CD4-positive, alpha-beta T cell (primary cell): ENCODE results near the gene RTN3. TPM values are rescaled to one million over a fixed set of nuclear protein-coding genes. Genes with fewer than 3 reads are reported as not detected.

Source experiments
- ATAC-seq: fragments of 200-7000 bp; cut with Tn5 transposase; one replicate; pipeline ENCODE4 v1.10.0; 2022; ENCODE audit warnings: mild to moderate bottlenecking; ENCODE audit not compliant: poor library complexity
- CTCF ChIA-PET: fragments of 350-600 bp; sonication (Branson Sonifier 250); formaldehyde crosslinking; loops from one replicate; lab custom pipeline; 2021; ENCODE audit warnings: antibody characterized with exemption, inconsistent platforms; lab: Charles Lee
- POLR2A ChIA-PET: fragments of 350-600 bp; sonication (Branson Sonifier 250); formaldehyde crosslinking; loops from one replicate; lab custom pipeline; 2021; ENCODE audit warnings: antibody characterized with exemption, inconsistent platforms; lab: Charles Lee
- DNase-seq, 14 experiments: peaks; one replicate each; pipeline ENCODE4 v3.0.0-alpha.2; 2013 to 2020; ENCODE audit warnings: mixed read lengths in 2 of 14
- H3K27ac ChIP-seq, 2 donors: one replicate each; pipeline versions ENCODE4 v1.5.1 to v1.7.0; 2013; ENCODE audit warnings: low read length in 2 of 2, low read depth in 1 of 2, mild to moderate bottlenecking in 1 of 2
- H3K27me3 ChIP-seq, 2 experiments: 1 replicate in 1 of 2; 2 replicates in 1 of 2; pipeline versions ENCODE4 v1.6.1 to v1.7.0; 2013; ENCODE audit warnings: low read length in 2 of 2, control low read depth in 1 of 2, mild to moderate bottlenecking in 1 of 2, moderate library complexity in 1 of 2; ENCODE audit not compliant: insufficient read depth in 2 of 2, control insufficient read depth in 1 of 2
- H3K36me3 ChIP-seq: one replicate; pipeline ENCODE4 v1.6.1; 2013; ENCODE audit warnings: low read length, control low read depth; ENCODE audit not compliant: insufficient read depth
- H3K4me1 ChIP-seq: one replicate; pipeline ENCODE4 v1.6.1; 2013; ENCODE audit warnings: low read length, control low read depth; ENCODE audit not compliant: insufficient read depth
- H3K4me3 ChIP-seq: one replicate; pipeline ENCODE4 v1.5.1; 2013; ENCODE audit warnings: mild to moderate bottlenecking, low read length, moderate library complexity
- H3K9me3 ChIP-seq, 2 experiments: 1 replicate in 1 of 2; 2 replicates in 1 of 2; pipeline versions ENCODE4 v1.6.1 to v1.7.0; 2013; ENCODE audit warnings: low read length in 2 of 2, mild to moderate bottlenecking in 2 of 2, control low read depth in 1 of 2, moderate library complexity in 1 of 2; ENCODE audit not compliant: control insufficient read depth in 1 of 2, insufficient read depth in 1 of 2
- H3K27ac Mint-ChIP-seq: one replicate; pipeline ENCODE4 v1.8.0; 2020; ENCODE audit warnings: mixed read lengths
- H3K27me3 Mint-ChIP-seq: one replicate; pipeline ENCODE4 v1.8.0; 2021; ENCODE audit warnings: mixed read lengths
- H3K36me3 Mint-ChIP-seq: one replicate; pipeline ENCODE4 v1.8.0; 2021; ENCODE audit warnings: low read depth, mixed read lengths
- H3K4me1 Mint-ChIP-seq: one replicate; pipeline ENCODE4 v1.8.0; 2021; ENCODE audit warnings: low read depth, mixed read lengths
- H3K4me3 Mint-ChIP-seq: one replicate; pipeline ENCODE4 v1.8.0; 2020; ENCODE audit warnings: mild to moderate bottlenecking, mixed read lengths
- H3K9me3 Mint-ChIP-seq: one replicate; pipeline ENCODE4 v1.8.0; 2020; ENCODE audit warnings: mixed read lengths
- CTCF ChIP-seq: fragments of 200-600 bp; IDR thresholded peaks from one replicate; pipeline ENCODE4 v1.8.0; 2022; ENCODE audit warnings: antibody characterized with exemption, mild to moderate bottlenecking
- intact Hi-C, 2 experiments: fragments of 100-400 bp; cut with DNase I in 1 of 2; cut with micrococcal nuclease in 1 of 2; formaldehyde crosslinking; loops; one replicate each; pipeline versions ENCODE4 v1.15.1 to v1.9.0; 2023 to 2025; cut with DNase I, micrococcal nuclease
- total RNA-seq, 174 experiments: library from RNA in 2 of 174; stranded (reverse) in 2 of 174; gene quantifications; one replicate each; pipeline ENCODE4 v1.2.3 and lab custom pipeline; 2021 to 2026

Gene RTN3
- total RNA-seq, 2 experiments from 2014 or later: 16.4 to 17.6 TPM

DNA sequence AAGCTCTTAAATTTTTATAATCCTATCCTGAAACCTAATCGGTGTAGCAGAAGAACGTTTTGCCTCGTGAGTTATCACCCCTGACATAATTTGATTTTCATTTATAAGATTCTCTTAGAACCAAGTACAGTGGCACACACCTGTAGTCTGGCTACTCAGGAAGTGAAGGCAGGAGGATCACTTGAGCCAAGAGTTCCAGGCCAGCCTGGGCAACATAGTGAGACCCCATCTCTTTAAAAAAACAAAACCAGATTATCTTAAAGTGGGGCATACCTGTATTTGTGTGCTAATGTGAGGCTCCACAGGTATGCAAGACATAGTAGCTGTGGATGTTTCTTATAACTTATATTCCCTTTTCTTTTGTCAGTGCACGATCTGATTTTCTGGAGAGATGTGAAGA lies 68.3 kb downstream of the RTN3 start:
- ChIA-PET CTCF (interaction anchor here (0.6 kb wide), 1 partner anchor 40 kb away, joined by 3 read pairs; no protein-coding TSS in a partner anchor), POLR2A (no interaction called here)
- Histone ChIP-seq H3K27me3 (no peaks in the 10 kb centered on the region), H3K4me1 (no peaks in the 10 kb centered on the region), H3K4me3 (no peak overlapping the region), H3K27ac (no peak overlapping the region), H3K36me3 (peaks cover 33% of the 10 kb centered on the region), H3K9me3 (no peaks in the 10 kb centered on the region)
- TF ChIP-seq CTCF: no peak
- Mint-ChIP-seq H3K4me1 (no peaks in the 10 kb centered on the region), H3K36me3 (peaks cover 35% of the 10 kb centered on the region), H3K4me3 (no peak overlapping the region), H3K27ac (no peak overlapping the region), H3K27me3 (no peaks in the 10 kb centered on the region), H3K9me3 (no peaks in the 10 kb centered on the region)
- DNase-seq: no peak
- intact Hi-C loops: no loop called here
- no peak for ATAC-seq

DNA sequence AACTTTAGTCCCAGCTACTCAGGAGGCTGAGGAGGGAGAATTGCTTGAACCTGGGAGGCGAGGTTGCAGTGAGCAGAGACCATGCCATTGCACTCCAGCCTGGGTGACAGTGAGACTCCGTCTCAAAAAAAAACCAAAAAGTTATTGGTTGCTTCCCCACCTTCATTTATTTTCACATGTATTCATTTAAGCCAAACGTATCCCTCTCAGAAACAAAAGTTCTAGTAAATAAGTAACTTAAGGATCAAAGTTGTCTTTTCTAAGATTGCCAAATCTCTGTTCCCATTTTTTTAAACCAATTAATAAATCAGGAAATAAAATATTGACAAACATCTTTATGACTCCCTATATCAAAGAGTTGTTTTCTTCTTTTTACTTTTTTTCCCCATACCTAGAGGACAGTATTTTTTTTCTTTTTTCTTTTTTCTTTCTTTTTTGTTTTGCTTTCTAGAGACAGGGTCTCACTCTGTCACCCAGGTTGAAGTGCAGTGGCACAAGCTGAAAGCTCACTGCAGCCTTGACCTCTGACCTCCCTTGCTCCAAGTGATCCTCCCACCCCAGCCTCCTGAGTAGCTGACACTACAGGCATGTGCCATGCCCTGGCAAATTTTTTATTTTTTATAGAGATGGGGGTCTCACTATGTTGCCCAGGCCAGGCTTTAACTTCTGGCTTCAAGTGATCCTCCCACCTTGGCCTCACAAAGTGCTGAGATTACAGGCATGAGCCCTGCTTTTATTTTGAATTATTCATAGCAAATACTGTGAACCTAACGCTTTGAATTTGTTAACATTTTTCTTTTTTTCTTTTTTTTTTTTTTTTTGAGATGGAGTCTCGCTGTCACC lies 75.8 kb downstream of the RTN3 start:
- TF ChIP-seq CTCF: no peak
- Mint-ChIP-seq H3K36me3 (peaks cover 41% of the 10 kb centered on the region), H3K4me1 (no peaks in the 10 kb centered on the region), H3K27me3 (no peaks in the 10 kb centered on the region), H3K9me3 (no peaks in the 10 kb centered on the region), H3K27ac (no peak overlapping the region), H3K4me3 (no peak overlapping the region)
- ATAC-seq: no peak
- Histone ChIP-seq H3K4me3 (no peak overlapping the region), H3K36me3 (peaks cover 41% of the 10 kb centered on the region), H3K9me3 (no peaks in the 10 kb centered on the region), H3K27ac (no peak overlapping the region), H3K4me1 (no peaks in the 10 kb centered on the region), H3K27me3 (no peaks in the 10 kb centered on the region)
- intact Hi-C loops: no loop called here
- no peak for DNase-seq
- ChIA-PET POLR2A (no interaction called here), CTCF (no interaction called here)

DNA sequence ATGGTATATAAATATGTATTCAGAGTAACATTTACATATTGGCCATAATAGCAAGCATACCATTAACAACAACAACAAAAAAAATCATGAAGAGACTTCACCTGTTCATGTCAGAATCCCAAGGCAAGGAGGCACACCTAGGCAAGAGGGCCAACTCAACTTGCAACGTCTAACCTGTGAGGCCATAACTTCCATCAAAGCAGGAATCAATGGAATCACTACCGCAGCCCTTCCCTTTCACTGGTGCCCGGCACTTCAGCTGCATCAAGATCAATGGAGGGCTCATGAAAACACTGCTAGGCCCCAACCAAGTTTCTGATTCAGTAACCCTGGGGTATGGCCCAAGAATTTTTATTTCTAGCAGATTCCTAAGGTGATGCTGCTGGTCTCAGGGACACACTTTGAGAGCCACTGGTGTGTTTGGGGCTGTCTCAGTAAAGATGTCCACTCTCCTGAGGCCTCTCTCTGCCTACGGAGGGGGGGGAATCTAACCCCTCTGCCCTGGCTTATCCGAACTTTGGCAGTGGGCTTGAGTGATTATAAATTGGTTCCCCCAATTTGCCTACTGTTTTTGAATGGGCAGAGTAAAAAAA lies 79.3 kb downstream of the RTN3 start:
- H3K9me3 ChIP-seq: no peaks in the 10 kb centered on the region
- H3K27me3 ChIP-seq: no peaks in the 10 kb centered on the region
- no peaks in the 10 kb centered on the region for H3K4me1 ChIP-seq
- peaks cover 23% of the 10 kb centered on the region for H3K36me3 ChIP-seq
- Mint-ChIP-seq H3K9me3 (no peaks in the 10 kb centered on the region), H3K4me1 (no peaks in the 10 kb centered on the region), H3K27me3 (no peaks in the 10 kb centered on the region), H3K4me3 (no peak overlapping the region), H3K36me3 (peaks cover 21% of the 10 kb centered on the region), H3K27ac (no peak overlapping the region)
- intact Hi-C loops: loop anchor here in 1 of 2 experiments (10.0 kb wide), 1 partner anchor 144 kb away; no protein-coding TSS in a partner anchor
- ATAC-seq (no peak), DNase-seq (no peak)
- no peak for TF ChIP-seq CTCF
- CTCF ChIA-PET: interaction anchor here (0.6 kb wide), 1 partner anchor 43 kb away, joined by 3 read pairs; no protein-coding TSS in a partner anchor
- POLR2A ChIA-PET: no interaction called here
- H3K4me3 ChIP-seq: no peak overlapping the region
- no peak overlapping the region for H3K27ac ChIP-seq
